Fibroblast of the aortic adventitia (primary cell): ENCODE results near the gene MED27. TPM values are rescaled to one million over a fixed set of nuclear protein-coding genes. Genes with fewer than 3 reads are reported as not detected.

Experiments used
- DNase-seq: peaks from one replicate; pipeline ENCODE4 v3.0.0-alpha.2; 2010; ENCODE audit warnings: low read depth
- H3K4me3 ChIP-seq: 2 replicates; pipeline ENCODE4 v1.5.1; 2011; ENCODE audit warnings: low read depth, mild to moderate bottlenecking, control low read depth, low read length, moderate library complexity
- total RNA-seq: library from RNA; depleted of rRNA; stranded (reverse); fragments of >200 nt; gene quantifications from 2 replicates; pipeline ENCODE4 v1.2.3, GENCODE V29; 2012; ENCODE audit warnings: low replicate concordance
- TF ChIP-seq, protein P1 (sequence below): IDR thresholded peaks from 2 replicates; pipeline ENCODE4 v1.5.1; 2011; ENCODE audit warnings: mild to moderate bottlenecking, low read length, control low read depth, inconsistent platforms; ENCODE audit not compliant: insufficient read depth

The MED27 gene, protein sequence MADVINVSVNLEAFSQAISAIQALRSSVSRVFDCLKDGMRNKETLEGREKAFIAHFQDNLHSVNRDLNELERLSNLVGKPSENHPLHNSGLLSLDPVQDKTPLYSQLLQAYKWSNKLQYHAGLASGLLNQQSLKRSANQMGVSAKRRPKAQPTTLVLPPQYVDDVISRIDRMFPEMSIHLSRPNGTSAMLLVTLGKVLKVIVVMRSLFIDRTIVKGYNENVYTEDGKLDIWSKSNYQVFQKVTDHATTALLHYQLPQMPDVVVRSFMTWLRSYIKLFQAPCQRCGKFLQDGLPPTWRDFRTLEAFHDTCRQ
- total RNA-seq, result 11.9 and 29.4 TPM in 2 replicates

DNA sequence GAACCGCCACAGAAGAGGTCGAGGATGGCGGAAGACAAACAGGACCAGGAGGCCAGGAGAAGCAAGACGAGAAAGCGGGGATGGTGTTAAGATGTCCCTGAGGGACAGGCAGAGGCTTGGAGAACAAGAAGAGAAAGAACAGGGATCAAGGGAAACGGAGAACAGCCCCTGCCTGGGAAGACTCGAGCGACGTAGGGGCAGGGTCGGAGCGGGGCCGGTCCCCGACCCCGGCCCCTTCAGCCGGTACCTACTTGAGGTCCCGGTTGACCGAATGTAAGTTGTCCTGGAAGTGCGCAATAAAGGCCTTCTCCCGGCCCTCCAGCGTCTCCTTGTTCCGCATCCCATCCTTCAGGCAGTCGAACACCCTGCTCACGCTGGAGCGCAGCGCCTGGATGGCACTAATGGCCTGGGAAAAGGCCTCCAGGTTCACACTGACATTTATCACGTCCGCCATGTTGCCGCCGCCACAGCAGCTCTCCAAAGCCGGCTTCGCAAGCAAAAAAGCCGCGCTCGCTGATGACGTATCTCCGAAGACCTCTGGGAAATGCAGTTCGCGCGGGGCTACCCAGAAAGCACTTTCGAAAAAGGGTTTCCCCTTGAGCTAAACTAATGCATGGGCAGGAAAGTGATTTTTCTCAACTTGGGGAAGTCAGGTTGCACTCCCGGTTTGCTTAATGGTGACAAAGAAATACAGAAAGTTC is at the start of gene MED27:
TSS of gene MED27 (minus strand) at position 477 of the 701 bp plus-strand sequence. CDS start at position 454, 23 bp downstream.
- TF ChIP-seq, protein P1, sequence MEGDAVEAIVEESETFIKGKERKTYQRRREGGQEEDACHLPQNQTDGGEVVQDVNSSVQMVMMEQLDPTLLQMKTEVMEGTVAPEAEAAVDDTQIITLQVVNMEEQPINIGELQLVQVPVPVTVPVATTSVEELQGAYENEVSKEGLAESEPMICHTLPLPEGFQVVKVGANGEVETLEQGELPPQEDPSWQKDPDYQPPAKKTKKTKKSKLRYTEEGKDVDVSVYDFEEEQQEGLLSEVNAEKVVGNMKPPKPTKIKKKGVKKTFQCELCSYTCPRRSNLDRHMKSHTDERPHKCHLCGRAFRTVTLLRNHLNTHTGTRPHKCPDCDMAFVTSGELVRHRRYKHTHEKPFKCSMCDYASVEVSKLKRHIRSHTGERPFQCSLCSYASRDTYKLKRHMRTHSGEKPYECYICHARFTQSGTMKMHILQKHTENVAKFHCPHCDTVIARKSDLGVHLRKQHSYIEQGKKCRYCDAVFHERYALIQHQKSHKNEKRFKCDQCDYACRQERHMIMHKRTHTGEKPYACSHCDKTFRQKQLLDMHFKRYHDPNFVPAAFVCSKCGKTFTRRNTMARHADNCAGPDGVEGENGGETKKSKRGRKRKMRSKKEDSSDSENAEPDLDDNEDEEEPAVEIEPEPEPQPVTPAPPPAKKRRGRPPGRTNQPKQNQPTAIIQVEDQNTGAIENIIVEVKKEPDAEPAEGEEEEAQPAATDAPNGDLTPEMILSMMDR, result no peak
- peak; percentile 92 for DNase-seq
- H3K4me3 ChIP-seq, result peak within 1 kb of the TSS; percentile 87

DNA sequence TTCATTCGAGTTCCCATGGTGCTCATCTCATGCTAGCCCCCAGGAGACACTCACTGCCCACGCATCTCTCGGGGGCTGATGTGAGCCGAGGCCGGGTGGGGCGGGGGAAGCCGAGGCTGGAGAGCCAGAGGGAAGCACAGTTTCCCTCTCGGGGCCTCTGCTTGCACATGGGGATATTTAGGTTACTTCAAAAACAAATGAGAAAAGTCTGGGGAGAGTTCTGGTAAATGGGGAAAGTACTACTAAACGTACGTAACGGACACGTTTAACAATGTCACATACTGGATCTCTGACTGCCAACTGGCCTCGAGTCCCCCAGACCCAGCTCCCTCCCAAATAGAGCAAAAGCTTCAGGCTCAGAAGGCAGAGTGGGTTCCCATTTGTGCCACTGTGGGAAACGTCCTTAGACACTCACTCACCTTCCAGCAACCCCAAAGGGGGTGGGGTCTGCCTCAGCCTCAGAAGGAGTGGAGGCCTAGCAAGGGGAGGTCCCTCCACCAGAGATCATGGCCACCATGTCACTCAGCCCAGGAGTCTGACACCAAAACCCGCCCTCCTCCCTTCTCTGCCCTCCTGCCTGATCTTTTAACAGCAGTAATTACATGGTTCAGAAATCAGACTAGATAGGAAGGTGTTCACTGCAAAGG is 48.3 kb upstream of the MED27 start:
- DNase-seq, result no peak
- no peak overlapping the region for H3K4me3 ChIP-seq
- TF ChIP-seq, protein P1, result no peak

DNA sequence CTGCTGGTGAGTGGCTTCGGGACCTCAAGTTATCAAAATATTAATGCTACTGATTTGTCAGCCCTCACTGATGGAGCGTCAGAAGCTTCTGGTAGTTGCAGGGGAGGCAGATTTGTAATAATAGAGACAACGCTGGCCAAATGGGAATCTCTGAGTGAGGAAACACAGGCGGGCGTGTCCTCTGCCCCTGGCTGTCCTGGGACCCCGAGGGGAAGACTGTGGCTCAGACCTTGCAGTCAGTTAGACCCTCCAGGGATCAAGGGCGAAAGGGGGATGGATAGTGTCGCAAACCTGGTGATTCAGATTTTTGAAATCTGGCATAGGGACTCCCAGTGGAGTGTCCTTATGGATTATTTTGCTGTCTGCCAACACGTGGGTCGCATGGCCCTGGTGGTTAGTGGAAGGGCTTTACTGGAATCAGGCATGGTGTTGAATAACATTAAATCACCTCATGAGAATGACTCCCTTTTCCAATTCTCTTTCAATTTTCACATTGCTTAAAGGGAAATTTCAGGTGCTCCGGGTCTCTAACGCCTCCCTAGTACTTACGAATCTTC is 47.1 kb upstream of the MED27 start:
- TF ChIP-seq, protein P1, result no peak
- H3K4me3 ChIP-seq, result no peak overlapping the region
- no peak for DNase-seq

DNA sequence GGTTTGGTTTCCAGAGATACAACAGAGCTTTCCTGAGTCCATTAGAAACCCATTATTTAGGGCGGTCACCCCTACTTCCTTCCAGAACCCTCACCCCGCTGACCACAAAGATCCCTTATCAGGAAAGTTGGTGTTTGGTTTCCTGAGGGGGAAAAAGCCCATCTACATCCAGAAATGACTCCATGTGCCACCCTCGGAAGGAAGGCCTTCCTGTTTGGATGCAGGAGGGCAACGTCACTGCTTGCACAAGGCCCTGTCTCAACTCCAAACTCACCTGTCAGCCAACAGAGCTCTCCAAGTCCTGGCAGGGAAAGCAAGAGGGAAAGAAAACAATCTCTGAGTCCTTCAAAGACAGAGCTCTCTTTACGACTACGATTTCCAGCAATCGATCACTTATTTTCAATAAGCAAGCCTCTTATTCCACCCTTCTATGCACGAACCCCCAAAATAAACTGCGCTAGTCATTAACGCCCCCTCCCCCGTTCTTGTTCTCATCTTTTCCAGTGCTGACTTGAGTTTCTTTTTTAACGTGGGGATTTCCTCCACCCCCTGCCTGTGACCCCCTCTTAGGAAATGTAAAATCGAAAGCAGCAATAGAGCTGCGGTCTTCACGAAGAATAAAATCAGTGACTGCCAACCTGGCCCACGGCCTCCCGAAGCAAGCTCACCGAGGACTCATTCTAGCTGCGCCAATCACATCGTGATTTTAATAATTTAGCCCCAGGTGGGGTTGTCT is 46.4 kb upstream of the MED27 start:
- DNase-seq, result no peak
- TF ChIP-seq, protein P1, result no peak
- no peak overlapping the region for H3K4me3 ChIP-seq

DNA sequence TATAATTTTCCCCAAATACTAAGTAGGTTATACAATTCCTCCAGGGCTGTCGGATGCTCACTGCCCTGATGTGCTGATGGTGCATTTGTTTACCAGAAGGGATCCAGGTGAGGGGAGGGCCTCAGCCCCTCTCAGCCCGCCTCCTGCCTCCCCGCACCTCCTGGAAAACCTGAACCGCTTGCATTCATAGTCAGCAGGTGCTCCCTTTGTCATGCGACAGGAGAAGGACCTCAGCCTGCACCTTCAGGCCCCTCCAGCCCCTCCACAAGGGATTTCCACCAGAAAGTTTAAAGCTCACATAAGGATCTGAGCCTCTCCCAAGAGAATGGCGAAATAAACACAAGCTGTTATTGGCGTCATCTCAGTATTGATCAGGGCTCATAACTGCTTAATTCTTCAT is 45.7 kb upstream of the MED27 start:
- no peak for DNase-seq
- no peak overlapping the region for H3K4me3 ChIP-seq
- TF ChIP-seq, protein P1, result no peak

DNA sequence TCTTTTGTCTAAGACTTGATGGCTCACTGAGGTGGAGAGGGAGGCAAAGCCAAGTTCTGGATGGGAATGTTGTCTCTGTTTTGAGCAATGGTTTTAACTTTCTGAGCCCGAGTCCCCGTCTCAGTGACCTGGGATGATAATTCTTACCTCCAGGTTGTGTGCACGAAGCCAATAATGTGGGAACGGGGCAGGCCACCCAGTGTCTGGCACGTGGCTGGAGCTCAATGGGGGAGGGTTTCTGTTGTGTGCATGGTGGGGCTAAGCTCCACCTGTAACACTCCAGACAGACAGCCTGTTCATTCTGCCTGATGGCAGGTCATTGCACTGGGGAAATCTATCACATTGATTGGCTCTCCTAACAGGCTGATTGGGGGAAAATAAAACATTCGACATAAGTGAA is 45.1 kb upstream of the MED27 start:
- TF ChIP-seq, protein P1, result no peak
- no peak overlapping the region for H3K4me3 ChIP-seq
- no peak for DNase-seq
